Activated CD8-positive, alpha-beta memory T cell treated with anti-CD3 and anti-CD28 coated beads, Interleukin-2, amount 10 ng/mL, durations not matched to agents 7 days and 5 days (primary cell): Measurements from ENCODE around the gene CACNA1I. TPM values are rescaled to one million over a fixed set of nuclear protein-coding genes. Genes with fewer than 3 reads are reported as not detected.

Experiments
- ATAC-seq: fragments of 150-1000 bp; cut with Tn5 transposase; one replicate; pipeline ENCODE4 v1.10.0; 2021; ENCODE audit warnings: moderate library complexity
- CTCF ChIA-PET: fragments of 350-600 bp; sonication (Branson Sonifier 250); formaldehyde crosslinking; loops from one replicate; lab custom pipeline; 2021; ENCODE audit warnings: antibody characterized with exemption; lab: Charles Lee
- DNase-seq: peaks from one replicate; pipeline ENCODE4 v3.0.0-alpha.2; 2020
- H3K27ac Mint-ChIP-seq: one replicate; pipeline ENCODE4 v1.8.0; 2021; ENCODE audit warnings: mild to moderate bottlenecking, mixed read lengths
- H3K27me3 Mint-ChIP-seq: one replicate; pipeline ENCODE4 v1.8.0; 2021; ENCODE audit warnings: mixed read lengths
- H3K36me3 Mint-ChIP-seq: one replicate; pipeline ENCODE4 v1.8.0; 2021; ENCODE audit warnings: mild to moderate bottlenecking, mixed read lengths
- H3K4me1 Mint-ChIP-seq: one replicate; pipeline ENCODE4 v1.8.0; 2021; ENCODE audit warnings: mixed read lengths
- H3K4me3 Mint-ChIP-seq: one replicate; pipeline ENCODE4 v1.8.0; 2021; ENCODE audit warnings: mild to moderate bottlenecking, moderate library complexity, mixed read lengths
- H3K9me3 Mint-ChIP-seq: one replicate; pipeline ENCODE4 v1.8.0; 2022; ENCODE audit warnings: low read depth, mixed read lengths
- total RNA-seq, 2 experiments: library from RNA; stranded (reverse); gene quantifications; one replicate each; pipeline ENCODE4 v1.2.3, GENCODE V29; 2021

Gene CACNA1I
- total RNA-seq, 2 experiments from 2014 or later, result 0.30 to 1.8 TPM

DNA sequence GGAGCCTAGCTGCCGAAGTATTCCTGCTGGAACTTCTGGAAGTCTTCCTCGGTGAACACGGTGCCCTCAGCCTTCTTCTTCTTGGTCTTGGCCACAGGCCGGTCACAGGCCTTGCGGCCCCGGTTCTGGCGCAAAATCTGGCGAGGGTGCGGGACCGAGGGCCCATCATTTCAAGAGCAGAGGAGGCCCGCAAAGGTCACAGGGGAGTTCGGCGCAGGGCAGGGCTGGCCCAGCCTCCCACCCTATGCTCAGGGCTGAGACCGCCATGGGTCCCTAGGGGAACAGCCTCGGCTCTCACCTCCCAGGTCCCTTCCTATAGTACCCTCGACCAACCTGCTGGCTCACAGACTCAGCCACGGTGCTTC lies 41.1 kb upstream of the CACNA1I start:
- DNase-seq, result no peak
- Mint-ChIP-seq H3K4me3 (peak overlapping the region; percentile 36), H3K36me3 (peaks cover 34% of the 10 kb centered on the region), H3K9me3 (no peaks in the 10 kb centered on the region), H3K27me3 (no peaks in the 10 kb centered on the region), H3K4me1 (peaks cover 82% of the 10 kb centered on the region), H3K27ac (peak overlapping the region; percentile 62)
- CTCF ChIA-PET, result interaction anchor here (0.7 to 22.3 kb wide), 36 partner anchors 9 to 817 kb away, joined by 3 to 478 read pairs (median 4); partner anchors contain the start of genes ADSL, ATF4, GRAP2 and MIEF1
- ATAC-seq, result no peak

DNA sequence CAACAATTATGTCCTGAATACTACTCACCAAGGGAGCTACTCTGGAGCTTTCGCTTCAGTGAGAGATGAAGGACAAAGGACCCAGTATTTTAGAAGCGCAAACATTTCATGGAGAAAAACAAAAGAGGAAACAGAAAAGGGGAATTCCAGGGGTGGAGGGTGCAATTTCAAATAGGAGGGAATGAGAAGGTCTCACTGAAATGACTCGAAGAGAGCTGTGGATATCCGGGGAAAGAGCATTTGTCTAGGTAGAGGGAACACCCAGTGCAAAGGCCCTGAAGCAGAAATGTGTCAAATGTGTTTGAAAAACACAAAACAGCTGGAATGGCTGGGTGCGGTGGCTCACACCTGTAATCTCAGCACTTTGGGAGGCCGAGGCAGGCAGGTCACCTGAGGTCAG lies 40.4 kb upstream of the CACNA1I start:
- Mint-ChIP-seq H3K4me3 (peak overlapping the region; percentile 36), H3K27me3 (no peaks in the 10 kb centered on the region), H3K4me1 (peaks cover 77% of the 10 kb centered on the region), H3K9me3 (no peaks in the 10 kb centered on the region), H3K36me3 (peaks cover 30% of the 10 kb centered on the region), H3K27ac (peak overlapping the region; percentile 62)
- DNase-seq (no peak), ATAC-seq (no peak)
- CTCF ChIA-PET, result interaction anchor here (0.9 to 22.3 kb wide), 14 partner anchors 10 to 514 kb away, joined by 3 to 478 read pairs (median 14); partner anchors contain the start of genes ATF4, MIEF1, RPL3 and TAB1

DNA sequence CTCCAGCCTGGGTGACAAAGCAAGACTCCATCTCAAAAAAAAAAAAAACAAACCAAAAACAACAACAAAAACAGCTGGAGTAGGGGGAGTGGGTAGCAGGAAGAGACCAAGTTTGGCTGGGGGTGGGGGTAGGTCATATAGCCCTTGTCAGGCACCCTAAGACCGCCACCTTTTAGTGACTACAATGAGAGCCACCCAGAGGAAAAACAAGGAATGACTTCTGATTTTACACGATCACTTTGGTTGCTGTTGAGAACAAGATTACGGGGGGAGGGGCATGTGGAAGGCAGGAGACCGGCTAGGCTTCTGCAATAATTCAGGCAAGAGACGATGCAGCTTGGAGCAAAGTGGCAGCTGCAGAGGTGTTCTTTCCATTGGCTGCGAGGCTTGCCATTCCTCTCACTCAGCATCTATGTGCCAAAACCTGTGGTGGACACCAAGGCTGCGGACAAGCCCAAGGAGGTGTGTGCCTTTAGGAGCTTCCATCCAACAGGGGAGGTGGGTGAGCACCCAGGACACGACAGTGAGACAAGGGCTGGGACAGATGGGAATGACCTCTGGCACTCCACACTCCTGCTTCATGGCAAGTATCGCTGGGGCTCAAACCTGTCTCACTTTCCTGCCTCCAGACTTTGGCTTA lies 39.7 kb upstream of the CACNA1I start:
- ATAC-seq (no peak), DNase-seq (no peak)
- H3K36me3 Mint-ChIP-seq, result peaks cover 26% of the 10 kb centered on the region
- peak overlapping the region; percentile 33 for H3K27ac Mint-ChIP-seq
- peaks cover 71% of the 10 kb centered on the region for H3K4me1 Mint-ChIP-seq
- H3K27me3 Mint-ChIP-seq, result no peaks in the 10 kb centered on the region
- CTCF ChIA-PET, result interaction anchor here (0.9 to 22.3 kb wide), 16 partner anchors 10 to 497 kb away, joined by 3 to 478 read pairs (median 7); partner anchors contain the start of genes ATF4, MIEF1, RPL3 and TAB1
- H3K9me3 Mint-ChIP-seq, result no peaks in the 10 kb centered on the region
- H3K4me3 Mint-ChIP-seq, result peak overlapping the region; percentile 93

DNA sequence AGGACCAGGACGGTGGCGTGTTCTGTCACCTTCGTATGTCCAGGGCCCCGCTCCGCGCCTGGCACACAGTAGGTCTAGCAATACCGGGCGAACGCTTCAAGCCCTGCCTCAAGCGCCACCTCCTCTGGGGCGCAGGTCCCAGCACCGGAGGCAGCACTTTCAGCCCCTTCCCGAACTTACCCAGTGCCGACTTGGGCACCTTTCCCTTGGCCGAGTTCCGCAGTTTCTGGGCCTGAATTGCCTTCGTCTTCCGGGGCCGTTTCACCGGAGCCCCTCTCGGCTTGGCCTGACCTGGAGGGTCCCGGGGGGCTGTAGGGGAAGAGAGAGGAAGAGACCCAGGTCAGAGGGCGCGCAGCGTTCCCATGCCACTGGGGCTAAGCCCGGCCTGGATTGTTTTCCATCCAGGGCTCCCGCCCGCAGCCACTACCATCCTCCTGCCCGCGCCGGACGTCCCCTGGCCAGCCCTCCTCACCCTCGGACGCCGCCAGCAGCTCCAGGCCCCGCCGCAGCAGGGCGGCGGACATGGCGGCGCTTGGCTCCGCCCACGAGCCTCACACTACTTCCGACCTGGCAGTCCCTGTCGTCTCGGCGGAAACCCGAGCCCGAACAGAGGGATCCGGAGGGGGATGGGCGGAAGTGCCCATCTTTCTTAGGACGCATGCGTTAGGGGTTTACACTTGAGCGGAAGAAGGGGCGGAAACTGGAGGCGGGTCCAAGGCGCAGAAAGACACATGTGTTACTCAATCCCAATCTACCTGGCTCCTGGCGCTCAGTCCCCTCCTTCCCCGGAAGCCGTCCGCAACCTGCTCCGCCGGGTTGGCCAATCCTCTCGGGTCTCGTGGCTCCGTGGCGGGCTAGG lies 38.1 kb upstream of the CACNA1I start, which contains the start of gene RPS19BP1:
RPS19BP1 (minus strand) TSS at position 534 of the 859 bp plus-strand sequence; CDS start at position 524, 10 bp downstream.
- CTCF ChIA-PET, result interaction anchor here (0.7 to 22.3 kb wide), 8 partner anchors 10 to 496 kb away, joined by 3 to 478 read pairs (median 4); partner anchors contain the start of gene MIEF1
- peak; percentile 84 for ATAC-seq
- Mint-ChIP-seq H3K4me3 (peak within 1 kb of the TSS; percentile 93), H3K4me1 (peaks cover 59% of the 10 kb centered on the region), H3K27ac (peak within 1 kb of the TSS; percentile 93), H3K9me3 (no peaks in the 10 kb centered on the region), H3K27me3 (no peaks in the 10 kb centered on the region), H3K36me3 (peaks cover 25% of the 10 kb centered on the region)
- peak; percentile 100 for DNase-seq

DNA sequence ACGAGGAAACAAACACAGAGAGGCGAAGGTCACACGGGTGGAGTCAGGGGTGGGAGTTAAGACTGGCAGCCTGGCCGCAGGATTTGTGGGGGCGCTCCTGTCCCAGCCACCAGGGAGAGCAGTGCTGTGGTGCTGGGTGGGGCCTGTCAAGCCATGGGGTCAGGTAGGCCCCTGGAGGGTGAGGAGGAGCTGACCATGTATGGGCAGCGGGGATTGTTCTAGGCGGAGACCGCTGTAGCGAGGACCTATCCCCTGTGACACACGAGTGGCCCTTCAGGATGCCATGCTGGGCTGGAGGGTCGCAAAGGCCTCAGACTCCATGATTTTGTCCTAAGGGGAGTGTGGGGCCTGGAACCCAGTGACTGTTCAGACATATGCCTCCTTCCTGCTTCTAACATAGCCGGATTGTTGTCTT lies 36.5 kb upstream of the CACNA1I start:
- H3K4me3 Mint-ChIP-seq, result peak overlapping the region; percentile 8
- H3K36me3 Mint-ChIP-seq, result peaks cover 20% of the 10 kb centered on the region
- H3K27ac Mint-ChIP-seq, result no peak overlapping the region
- ATAC-seq, result no peak
- CTCF ChIA-PET, result interaction anchor here (0.7 to 22.3 kb wide), 27 partner anchors 8 to 819 kb away, joined by 3 to 478 read pairs (median 3); partner anchors contain the start of genes ADSL, ATF4, MIEF1 and RPL3
- DNase-seq, result no peak
- no peaks in the 10 kb centered on the region for H3K9me3 Mint-ChIP-seq
- H3K27me3 Mint-ChIP-seq, result no peaks in the 10 kb centered on the region
- peaks cover 45% of the 10 kb centered on the region for H3K4me1 Mint-ChIP-seq

DNA sequence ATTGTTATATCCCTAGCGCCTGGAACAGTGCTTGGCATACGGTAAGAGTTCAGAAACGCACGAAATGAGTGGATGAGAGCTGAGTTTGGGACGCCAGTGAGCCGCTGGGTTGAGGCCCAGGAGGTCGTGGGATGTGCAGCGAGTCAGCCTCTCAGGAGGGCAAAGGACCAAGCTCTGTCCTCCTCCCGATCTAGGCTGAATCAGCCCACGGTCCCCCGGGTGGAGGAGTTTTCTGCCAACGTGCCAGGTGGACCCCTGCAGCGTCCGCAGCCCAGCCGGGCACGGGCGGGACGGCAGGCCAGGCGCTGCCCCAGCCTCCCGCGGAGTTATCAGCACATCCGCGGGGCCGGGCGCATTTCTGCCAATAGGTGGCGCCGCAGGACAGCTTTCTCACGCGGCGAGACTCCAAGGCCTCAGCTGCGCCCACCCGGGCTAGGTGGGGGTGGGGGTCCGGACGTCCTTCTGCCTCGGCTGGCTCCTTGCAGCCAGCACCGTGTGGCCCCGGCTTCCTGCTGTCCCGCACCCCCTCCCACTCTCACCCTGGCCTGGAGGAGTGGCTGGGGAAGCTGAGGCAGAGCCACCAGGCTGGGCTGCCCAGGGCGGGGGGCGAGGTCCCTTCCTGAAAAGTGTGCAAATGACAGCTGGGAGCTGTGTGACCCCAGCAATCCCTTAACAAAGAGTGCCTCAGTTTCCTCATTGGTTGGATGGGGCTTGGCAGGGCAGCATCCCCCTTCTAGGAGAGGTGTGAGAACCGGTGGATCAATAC lies 35.8 kb upstream of the CACNA1I start:
- no peaks in the 10 kb centered on the region for H3K27me3 Mint-ChIP-seq
- CTCF ChIA-PET, result interaction anchor here (0.7 to 22.3 kb wide), 35 partner anchors 9 to 818 kb away, joined by 3 to 478 read pairs (median 3); partner anchors contain the start of genes ADSL, ATF4, MIEF1 and RPL3
- ATAC-seq (peak; percentile 27), DNase-seq (peak; percentile 88)
- no peaks in the 10 kb centered on the region for H3K9me3 Mint-ChIP-seq
- peaks cover 18% of the 10 kb centered on the region for H3K36me3 Mint-ChIP-seq
- H3K27ac Mint-ChIP-seq, result no peak overlapping the region
- H3K4me3 Mint-ChIP-seq, result peak overlapping the region; percentile 8
- peaks cover 38% of the 10 kb centered on the region for H3K4me1 Mint-ChIP-seq

DNA sequence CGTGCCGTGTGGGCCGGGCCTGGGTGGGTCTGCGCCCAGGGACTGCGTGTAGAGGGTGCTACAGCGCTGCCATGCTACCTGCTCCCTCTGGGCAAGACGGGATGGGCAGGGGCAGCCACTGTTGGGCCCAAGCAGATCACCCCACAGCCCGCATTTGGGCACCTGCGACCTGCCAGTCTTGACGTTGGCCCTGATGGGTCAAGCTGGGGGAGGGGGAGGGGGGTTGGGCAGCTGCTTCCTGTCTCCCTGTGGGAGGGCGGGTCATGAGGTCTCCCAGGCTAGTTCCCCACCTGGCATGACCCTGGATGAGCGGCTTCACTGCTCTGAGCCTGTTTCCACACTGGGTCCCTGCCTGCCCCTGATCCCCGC lies 35.2 kb upstream of the CACNA1I start:
- H3K4me1 Mint-ChIP-seq, result peaks cover 33% of the 10 kb centered on the region

DNA sequence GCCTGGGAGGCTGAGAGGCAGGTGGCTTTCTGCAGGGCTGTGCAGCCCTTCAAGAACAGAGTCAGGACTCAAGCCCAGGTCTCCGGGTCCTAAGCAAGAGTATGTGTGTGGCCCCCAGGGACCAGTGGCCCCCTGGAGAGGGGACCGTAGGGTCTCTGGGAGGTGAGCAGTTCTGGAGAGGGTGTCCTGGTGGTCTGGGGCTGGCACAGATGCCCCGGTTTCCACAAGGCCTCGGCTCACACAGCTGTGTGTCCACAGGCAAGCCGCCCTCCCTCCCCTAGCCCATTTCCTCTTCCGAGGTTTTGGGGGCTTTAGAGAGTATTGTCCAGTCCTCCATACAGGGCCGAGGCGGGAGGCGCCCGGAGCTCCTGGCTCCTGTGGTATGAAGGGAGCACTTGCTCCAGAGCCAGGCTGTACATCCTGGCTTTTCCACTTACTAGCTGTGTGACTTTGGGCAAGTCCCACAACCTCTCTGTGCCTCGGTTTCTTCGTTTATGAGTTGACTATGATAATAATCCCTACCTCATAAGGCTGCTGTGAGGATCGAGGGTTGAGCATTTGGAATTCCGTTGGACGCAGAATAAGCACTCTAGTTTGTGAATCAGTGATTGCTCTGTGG lies 34.6 kb upstream of the CACNA1I start:
- Mint-ChIP-seq H3K4me1 (peaks cover 28% of the 10 kb centered on the region), H3K27ac (no peak overlapping the region), H3K36me3 (peaks cover 9% of the 10 kb centered on the region), H3K27me3 (peaks cover 4% of the 10 kb centered on the region), H3K9me3 (no peaks in the 10 kb centered on the region), H3K4me3 (no peak overlapping the region)
- ATAC-seq, result no peak
- no peak for DNase-seq
- CTCF ChIA-PET, result interaction anchor here (0.8 to 22.3 kb wide), 5 partner anchors 13 to 492 kb away, joined by 3 to 478 read pairs (median 11); no protein-coding TSS in a partner anchor

More for the DNA sequence above, 35.2 kb upstream of the CACNA1I start:
- ATAC-seq (no peak), DNase-seq (no peak)
- Mint-ChIP-seq H3K27me3 (peaks cover 3% of the 10 kb centered on the region), H3K27ac (no peak overlapping the region), H3K4me3 (no peak overlapping the region), H3K36me3 (peaks cover 13% of the 10 kb centered on the region), H3K9me3 (no peaks in the 10 kb centered on the region)
- CTCF ChIA-PET, result interaction anchor here (0.7 to 22.3 kb wide), 28 partner anchors 9 to 813 kb away, joined by 3 to 478 read pairs (median 4); partner anchors contain the start of genes ADSL, ATF4 and RPL3

DNA sequence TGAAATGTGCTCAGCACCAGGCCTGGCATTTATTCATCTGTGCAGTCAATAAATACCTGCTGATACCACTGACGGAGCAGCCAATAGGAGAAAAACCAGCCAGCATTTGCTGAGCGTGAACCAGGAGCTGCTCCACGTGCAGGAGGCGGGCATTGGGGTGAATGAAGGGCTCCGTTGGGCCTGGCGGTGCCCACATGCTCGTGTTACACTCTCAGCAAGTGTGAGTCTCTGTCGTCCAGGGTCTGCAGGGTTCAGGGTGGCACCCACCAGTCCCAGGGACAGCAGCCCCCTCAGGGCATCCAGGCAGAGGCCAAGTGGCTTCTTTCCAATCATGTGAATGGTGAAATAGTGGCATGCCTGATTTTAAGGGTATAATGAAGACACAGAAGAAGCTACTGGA lies 33.8 kb upstream of the CACNA1I start:
- peaks cover 4% of the 10 kb centered on the region for H3K27me3 Mint-ChIP-seq
- no peaks in the 10 kb centered on the region for H3K9me3 Mint-ChIP-seq
- CTCF ChIA-PET, result interaction anchor here (0.6 to 22.3 kb wide), 2 partner anchors 425 to 491 kb away, joined by 3 to 478 read pairs; no protein-coding TSS in a partner anchor
- H3K36me3 Mint-ChIP-seq, result peaks cover 5% of the 10 kb centered on the region
- DNase-seq (no peak), ATAC-seq (no peak)
- no peak overlapping the region for H3K4me3 Mint-ChIP-seq
- peaks cover 20% of the 10 kb centered on the region for H3K4me1 Mint-ChIP-seq
- H3K27ac Mint-ChIP-seq, result no peak overlapping the region

DNA sequence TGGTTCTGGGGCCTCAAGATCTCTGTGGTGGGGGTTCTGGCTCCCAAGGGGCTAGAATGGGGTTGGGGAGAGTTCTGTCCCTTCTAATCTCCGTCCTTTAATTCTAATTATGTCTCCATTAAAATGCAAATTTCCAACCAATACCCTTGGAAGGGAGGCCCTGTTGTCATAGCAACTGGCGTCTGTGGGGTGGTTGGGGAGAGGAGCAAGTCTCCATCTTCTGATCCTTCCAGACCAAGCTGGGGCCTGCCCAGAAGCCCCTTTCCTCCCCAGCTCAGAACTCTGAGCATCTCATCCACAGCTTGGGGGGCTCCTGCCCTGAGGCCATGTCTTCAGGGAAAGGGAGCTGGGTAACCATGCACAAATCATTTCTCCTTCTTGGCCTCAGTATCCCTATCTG lies 32.6 kb upstream of the CACNA1I start:
- DNase-seq, result no peak
- Mint-ChIP-seq H3K4me1 (peaks cover 11% of the 10 kb centered on the region), H3K27ac (no peak overlapping the region), H3K9me3 (no peaks in the 10 kb centered on the region), H3K4me3 (no peak overlapping the region), H3K27me3 (peaks cover 5% of the 10 kb centered on the region), H3K36me3 (no peaks in the 10 kb centered on the region)
- no peak for ATAC-seq
- CTCF ChIA-PET, result interaction anchor here (22.3 kb wide), 1 partner anchor 490 kb away, joined by 478 read pairs; no protein-coding TSS in a partner anchor

DNA sequence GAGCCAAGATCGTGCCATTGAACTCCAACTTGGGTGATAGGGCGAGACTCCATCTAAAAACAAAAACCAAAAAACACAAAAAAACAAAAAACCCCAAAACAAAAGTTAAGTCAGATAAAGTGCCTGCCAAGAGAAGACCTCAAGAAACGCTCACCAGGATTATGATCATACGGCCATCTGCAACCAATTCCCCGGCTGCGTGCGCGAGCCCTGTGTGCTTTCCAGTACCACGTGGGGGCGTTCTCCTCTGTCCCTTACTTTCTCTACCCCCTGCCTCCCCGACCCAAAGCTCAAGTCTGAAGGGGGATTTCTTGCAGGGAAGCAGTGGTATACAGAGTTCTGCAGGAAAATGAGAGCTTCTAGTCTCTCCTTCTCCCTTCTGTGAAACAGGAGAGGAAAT lies 27.5 kb upstream of the CACNA1I start:
- Mint-ChIP-seq H3K4me1 (peaks cover 14% of the 10 kb centered on the region), H3K9me3 (no peaks in the 10 kb centered on the region), H3K4me3 (no peak overlapping the region), H3K36me3 (no peaks in the 10 kb centered on the region), H3K27ac (no peak overlapping the region), H3K27me3 (peaks cover 37% of the 10 kb centered on the region)
- DNase-seq, result no peak
- peak; percentile 42 for ATAC-seq
- CTCF ChIA-PET, result interaction anchor here (0.9 to 22.3 kb wide), 6 partner anchors 9 to 485 kb away, joined by 3 to 478 read pairs (median 4); no protein-coding TSS in a partner anchor
